GM12878 (cell line): ENCODE measurements around the gene TK2.

Experiments
- EP300 ChIP-seq, 2 experiments: fragments of 150-350 bp in 1 of 2; IDR thresholded peaks; 2 replicates each; pipeline ENCODE4 v1.6.1; 2011 to 2012; ENCODE audit warnings: low read depth in 2 of 2, low read length in 2 of 2, borderline replicate concordance in 1 of 2, improper control_type of control experiment in 1 of 2, inconsistent platforms in 1 of 2; ENCODE audit not compliant: control insufficient read depth in 1 of 2
- EZH2 ChIP-seq: IDR thresholded peaks from 2 replicates; pipeline ENCODE4 v1.6.1; 2012; ENCODE audit warnings: low read depth, mild to moderate bottlenecking, control low read depth, inconsistent platforms, low read length, borderline replicate concordance; ENCODE audit not compliant: control insufficient read depth
- IRF3 ChIP-seq: fragments of 450-650 bp; IDR thresholded peaks from 2 replicates; pipeline ENCODE4 v1.6.1; 2014; ENCODE audit warnings: mild to moderate bottlenecking
- MEF2A ChIP-seq: IDR thresholded peaks from 2 replicates; pipeline ENCODE4 v1.6.1; 2011; ENCODE audit warnings: low read depth, mild to moderate bottlenecking, low read length, moderate library complexity; ENCODE audit not compliant: insufficient read depth
- MXI1 ChIP-seq: fragments of 150-350 bp; IDR thresholded peaks from 2 replicates; pipeline ENCODE4 v1.6.1; 2011; ENCODE audit warnings: low read depth, mild to moderate bottlenecking, inconsistent platforms, low read length, improper control_type of control experiment
- RELA ChIP-seq: fragments of 450-650 bp; IDR thresholded peaks from 2 replicates; pipeline ENCODE4 v1.8.0; 2014; ENCODE audit warnings: borderline replicate concordance; ENCODE audit not compliant: partially characterized antibody
- ZNF274 ChIP-seq: IDR thresholded peaks from one replicate; pipeline ENCODE4 v1.8.0; 2011; ENCODE audit not compliant: insufficient read length, insufficient read depth
- TF ChIP-seq, protein P1 (sequence below): IDR thresholded peaks from 2 replicates; pipeline ENCODE4 v1.6.1; 2011; ENCODE audit warnings: mild to moderate bottlenecking, low read depth, low read length, moderate library complexity; ENCODE audit not compliant: insufficient replicate concordance

DNA sequence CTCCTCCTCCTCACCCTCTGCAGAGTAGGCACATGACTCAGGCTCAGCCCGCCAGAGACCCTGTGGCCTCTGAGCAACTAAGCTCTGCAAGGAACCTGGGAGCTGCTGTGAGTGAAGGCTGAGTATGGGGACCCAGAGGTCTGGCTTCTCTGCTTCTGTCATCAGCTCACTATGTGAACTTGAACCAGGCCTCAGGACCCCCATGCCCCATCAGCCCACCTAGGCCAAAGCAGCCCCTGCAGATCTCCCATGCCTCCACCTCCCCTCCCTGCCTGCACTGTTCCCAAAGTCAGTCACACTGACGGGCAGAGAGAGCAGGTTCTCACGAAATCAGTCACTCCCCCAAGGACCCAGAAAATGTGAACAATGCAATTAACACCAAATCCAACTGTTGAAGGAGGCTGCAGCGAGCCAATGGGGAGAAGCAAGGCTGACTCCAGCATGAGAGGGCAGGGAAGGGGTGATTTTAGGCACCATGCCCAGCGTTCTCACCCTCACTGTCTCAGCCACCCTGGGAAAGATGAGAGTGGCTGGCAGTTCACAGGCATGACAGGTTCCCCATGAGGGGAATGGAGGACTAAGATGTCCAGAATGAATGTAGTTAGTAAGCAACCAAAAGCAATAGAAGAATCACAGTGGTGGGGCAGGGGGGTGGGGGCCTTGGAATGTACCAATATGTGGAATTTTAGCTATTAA lies 62.2 kb downstream of the TK2 start:
- TF ChIP-seq EZH2 (no peak), MEF2A (no peak), EP300 (IDR thresholded peaks at IDR 0.05; ENCODE audit: borderline replicate concordance in 1 of 2, control insufficient read depth in 1 of 2, low read depth in 2 of 2, low read length in 2 of 2) (no peak), RELA (no peak), MXI1 (no peak), IRF3 (no peak), ZNF274 (no peak)
- TF ChIP-seq, protein P1, sequence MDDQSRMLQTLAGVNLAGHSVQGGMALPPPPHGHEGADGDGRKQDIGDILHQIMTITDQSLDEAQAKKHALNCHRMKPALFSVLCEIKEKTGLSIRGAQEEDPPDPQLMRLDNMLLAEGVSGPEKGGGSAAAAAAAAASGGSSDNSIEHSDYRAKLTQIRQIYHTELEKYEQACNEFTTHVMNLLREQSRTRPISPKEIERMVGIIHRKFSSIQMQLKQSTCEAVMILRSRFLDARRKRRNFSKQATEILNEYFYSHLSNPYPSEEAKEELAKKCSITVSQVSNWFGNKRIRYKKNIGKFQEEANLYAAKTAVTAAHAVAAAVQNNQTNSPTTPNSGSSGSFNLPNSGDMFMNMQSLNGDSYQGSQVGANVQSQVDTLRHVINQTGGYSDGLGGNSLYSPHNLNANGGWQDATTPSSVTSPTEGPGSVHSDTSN, result no peak
